HG03175 (cell line): Measurements from ENCODE around the gene RAD50.
"Not testable (repeated sequence)": the region's sequence is repeated elsewhere in the genome, so short reads cannot be mapped to it uniquely, and the experiment has no call there.

Experiments used
- ATAC-seq: cut with Tn5 transposase; IDR thresholded peaks from one replicate; pipeline ENCODE4 v1.9.1; 2021; ENCODE audit warnings: mild to moderate bottlenecking, moderate library complexity; ENCODE audit not compliant: unreplicated experiment

The RAD50 gene

DNA sequence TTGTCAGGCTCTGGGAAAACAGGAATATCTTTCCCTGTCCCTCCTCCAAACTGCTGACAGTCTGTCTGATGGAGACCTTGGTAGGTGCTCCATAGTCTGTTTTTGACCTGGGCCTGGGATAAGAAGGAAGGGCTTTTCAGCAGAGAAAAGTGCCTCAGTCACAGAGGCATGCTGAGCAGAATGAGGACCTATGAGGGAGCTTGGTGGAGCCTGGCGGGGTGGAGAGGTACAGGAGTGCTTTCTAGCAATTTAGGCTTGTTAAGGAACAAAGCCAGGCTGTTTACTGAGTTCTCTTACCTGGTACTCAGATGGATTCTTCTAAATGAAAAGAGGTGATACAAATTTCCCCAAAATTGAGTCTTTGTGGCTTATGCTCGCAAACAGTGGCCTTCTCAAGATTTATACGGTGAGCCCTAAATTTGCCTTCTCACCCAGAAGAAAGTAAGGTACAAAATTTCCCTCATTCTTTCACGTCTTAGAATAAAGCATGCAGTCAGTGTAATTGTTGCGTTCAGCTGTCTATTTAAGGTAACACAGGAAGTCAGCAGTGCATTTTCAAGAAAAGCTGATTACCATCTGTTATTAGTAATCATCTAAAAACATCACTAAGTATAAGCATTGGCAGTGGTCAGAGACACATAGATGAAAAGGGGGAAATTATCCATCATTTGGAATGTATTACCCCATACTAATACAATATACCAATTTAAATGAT lies 72.6 kb downstream of the RAD50 start:
- no peak for ATAC-seq

DNA sequence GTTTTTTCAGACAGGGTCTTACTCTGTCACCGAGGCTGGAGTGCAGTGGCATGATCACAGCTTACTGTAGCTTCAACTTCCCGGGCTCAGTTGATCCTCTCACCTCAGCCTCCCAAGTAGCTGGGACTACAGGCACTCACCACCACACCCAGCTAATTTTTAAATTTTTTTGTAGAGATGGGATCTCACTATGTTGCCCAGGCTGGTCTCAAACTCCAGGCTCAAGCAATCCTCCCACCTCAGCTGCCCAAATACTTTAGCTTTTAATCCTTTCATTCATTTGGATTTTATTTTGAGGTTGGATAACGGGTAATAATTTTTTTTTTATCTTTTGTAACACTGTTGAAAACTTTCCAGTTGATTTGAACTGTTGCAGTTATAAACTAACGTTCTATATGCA lies 76.8 kb downstream of the RAD50 start:
- ATAC-seq: not testable (repeated sequence)

DNA sequence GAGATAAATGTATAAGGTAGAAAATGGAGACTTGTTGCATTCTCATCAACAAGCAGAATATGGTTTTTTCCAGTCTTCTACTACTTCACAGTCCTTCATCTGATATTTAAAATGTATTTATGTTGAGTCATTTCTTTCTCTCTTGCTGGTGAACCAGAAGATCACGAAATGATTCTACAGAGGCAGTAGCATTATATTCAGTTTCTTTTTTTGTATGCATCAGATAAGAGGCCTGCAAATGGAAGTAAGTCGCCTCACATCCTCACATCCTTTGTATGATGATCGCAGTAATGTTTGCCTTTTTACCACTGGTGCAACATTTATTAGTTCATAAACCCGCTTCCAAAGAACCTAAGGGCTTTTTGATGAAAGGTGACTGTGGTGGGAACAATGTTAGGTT lies 79.1 kb downstream of the RAD50 start:
- no peak for ATAC-seq

DNA sequence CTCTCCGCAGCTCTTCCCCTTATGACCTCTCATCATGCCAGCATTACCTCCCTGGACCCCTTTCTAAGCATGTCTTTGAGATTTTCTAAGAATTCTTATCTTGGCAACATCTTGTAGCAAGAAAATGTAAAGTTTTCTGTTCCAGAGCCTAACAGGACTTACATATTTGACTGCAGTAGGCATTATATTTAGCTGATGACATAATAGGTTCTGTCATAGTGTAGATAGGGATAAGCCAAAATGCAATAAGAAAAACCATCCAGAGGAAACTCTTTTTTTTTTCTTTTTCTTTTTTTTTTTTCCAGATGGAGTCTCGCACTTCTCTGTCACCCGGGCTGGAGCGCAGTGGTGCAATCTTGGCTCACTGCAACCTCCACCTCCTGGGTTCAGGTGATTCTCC lies 80.5 kb downstream of the RAD50 start:
- no peak for ATAC-seq

DNA sequence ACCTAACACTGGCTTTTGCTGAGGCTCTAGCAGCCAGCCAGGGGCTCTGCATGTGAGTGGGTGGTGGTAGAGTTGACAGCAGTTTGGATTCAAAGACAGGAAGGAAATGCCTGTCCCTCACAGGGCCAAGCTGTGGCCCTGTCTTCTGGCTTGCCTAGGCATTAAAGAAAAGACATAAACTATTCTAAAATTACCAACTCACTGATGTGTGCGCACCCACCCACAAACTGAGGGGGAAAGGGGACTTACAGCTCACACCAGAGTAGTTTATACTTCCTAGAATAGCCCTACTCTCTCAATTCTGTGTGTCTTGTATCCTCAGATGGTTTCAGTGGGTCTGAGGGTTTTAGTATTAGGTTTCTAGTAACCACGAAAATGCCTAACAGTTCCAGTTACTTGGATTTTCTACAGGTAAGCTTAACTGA lies 82.9 kb downstream of the RAD50 start:
- ATAC-seq: peak; percentile 61

DNA sequence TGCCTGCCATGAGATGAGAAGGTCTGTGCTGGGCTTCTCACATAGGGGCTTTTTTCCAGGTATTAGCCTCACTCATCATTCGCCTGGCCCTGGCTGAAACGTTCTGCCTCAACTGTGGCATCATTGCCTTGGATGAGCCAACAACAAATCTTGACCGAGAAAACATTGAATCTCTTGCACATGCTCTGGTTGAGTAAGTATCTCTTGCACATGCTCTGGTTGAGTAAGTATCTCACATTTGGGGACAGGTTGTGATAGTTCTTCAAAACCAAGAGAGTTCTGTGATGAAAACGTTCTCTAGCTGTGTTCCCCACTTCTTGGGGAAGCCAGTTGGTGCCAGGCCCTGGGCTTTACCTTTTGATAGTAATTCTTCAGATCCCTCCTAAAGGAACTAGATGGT lies 83.8 kb downstream of the RAD50 start:
- no peak for ATAC-seq

DNA sequence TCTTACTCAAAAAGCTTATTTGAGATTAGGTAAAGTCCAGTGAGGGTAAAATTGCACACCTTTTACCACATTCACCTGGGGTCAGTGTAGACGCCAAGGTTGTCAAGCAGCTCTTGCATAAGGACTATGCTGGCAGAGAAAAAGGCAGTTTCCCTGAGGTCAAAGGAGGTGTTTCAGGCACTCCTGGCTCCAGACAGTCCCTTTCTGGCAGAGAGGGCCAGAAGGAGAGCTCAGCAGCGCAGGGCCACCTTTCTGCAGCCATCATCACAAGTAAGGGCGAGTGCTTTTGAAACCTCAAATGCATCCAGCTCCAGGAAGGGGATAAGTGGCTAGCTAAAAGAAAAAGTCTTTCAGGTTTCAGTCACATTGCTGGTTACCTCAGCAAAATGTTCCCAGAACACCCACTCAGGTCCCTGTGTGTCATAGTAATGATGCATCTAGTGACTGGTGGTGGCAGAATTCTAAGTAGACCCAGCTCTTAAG lies 84.5 kb downstream of the RAD50 start:
- ATAC-seq: no peak

DNA sequence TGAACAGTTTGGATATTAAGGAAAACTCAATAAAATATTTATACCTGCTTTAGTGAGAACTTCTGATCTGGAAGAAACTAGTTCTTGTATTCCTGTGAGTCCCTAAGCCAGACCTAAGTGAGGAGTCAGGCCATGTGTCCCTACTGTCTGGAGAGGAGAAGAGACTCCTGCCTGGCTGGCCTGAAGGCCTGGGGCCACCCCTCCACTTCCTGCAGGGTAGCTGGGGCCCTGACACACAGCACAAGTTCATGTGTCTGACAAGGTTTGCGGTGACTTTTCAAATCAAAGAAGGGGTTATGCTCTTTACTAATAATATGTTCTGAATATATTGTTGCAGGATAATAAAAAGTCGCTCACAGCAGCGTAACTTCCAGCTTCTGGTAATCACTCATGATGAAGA lies 85.1 kb downstream of the RAD50 start:
- ATAC-seq: no peak

DNA sequence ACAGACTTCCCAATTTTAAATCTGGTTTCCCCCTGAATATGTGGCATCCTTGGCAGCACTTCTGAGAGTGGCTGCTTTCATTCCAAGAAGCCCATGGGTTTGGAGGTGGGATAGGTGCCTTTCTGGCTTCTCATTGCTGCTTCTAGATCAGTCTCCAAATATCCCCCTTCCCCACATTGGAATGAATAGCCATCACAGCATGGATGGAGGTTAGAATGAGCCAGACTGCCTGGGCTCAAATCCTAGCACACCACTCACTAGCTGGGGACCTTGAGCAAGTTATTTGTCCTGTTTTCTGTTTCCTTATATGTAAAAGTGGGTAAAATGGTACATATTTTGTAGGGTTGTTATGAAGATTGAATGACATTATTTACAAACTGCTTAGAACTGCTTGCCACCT lies 87.4 kb downstream of the RAD50 start:
- no peak for ATAC-seq

DNA sequence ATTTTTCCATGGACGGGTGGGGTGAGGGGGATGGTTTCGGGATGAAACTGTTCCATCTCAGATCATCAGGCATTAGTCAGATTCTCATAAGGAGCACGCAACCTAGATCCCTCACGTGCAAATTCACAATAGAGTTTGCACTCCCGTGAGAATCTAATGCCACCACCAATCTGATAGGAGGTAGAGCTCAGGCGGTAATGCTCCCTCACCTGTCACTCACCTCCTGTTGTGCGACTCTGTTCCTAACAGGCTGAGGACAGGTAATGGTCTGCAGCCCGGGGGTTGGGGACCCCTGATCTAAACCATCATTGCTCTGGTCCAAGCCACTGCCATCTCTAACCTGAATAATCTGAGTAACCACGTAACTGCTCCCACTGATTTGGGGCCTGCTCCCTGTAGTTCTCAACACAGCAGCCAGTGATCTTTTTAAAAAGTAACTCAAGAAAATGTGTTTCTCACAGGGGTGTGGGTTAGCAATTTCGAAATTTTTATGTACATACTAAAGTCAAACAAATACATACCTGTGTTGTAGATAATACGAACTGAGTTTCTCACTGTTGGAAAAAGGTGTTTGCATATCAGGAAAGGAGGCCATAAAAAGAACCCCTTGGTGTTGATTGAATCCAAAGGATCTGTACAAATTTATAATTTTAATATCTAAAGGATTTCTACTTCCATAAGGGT lies 89.9 kb downstream of the RAD50 start:
- ATAC-seq: no peak

DNA sequence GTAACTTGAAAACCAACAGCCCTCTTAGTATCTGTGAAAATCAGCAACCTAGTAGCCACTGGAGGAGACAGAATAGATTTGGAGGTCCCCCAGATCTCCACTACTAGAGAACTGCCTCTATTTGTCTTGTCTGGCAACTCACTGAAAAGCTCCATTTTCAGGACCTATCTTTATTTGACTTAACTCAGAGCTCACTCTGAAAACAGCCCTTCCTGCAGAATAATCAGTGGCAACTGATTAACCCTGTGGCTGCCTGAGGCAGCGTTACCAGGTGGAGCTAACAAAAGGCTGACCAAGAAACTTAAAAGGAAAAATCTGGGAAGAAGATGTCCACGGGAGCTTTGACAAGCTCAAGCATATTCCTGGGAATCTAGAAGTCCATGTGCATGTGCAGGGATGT lies 90.7 kb downstream of the RAD50 start:
- ATAC-seq: no peak

DNA sequence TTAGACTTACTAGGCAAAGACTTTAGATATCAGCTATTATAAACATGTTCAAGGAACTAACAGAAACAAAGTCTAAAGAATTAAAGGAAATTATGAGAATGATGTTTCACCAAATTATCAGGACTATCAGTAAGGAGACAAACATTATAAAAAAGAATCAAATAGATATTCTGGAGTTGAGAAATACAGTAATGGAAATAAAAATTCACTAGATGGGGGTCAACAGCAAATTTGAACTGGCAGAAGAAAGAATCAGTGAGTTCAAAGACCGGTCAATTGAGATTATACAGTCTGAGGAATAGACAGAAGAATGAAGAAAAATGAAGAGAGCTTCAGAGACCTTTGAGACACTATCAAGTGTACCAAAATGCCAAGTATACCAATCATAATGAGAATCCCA lies 91.6 kb downstream of the RAD50 start:
- ATAC-seq: no peak

DNA sequence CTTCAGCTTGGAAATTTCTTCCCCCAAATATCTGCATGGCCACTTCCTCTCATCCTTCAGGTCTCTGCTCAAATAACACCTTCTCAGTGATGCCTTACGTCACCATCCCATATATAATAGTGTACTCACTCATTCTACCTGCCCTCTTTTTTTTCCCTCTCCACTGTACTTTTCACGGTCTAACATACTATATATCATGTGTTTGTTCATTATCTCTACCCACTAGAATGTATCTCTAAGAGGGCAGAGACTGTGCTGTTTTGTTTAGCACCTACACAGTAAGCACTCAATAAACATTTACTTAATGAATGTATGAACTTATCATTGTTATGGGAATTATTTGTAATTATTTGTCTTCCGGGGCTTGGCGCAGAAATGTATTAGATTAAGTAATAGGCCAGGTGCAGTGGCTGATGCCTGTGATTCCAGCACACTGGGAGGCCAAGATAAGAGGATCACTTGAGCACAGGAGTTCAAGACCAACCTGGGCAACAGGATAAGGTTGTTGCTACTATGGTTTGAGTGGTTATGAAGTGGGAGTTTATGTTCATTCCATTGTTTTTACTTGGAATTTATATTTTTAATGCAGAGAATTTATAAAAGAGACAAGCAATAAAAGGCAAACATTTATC lies 95.2 kb downstream of the RAD50 start:
- no peak for ATAC-seq

DNA sequence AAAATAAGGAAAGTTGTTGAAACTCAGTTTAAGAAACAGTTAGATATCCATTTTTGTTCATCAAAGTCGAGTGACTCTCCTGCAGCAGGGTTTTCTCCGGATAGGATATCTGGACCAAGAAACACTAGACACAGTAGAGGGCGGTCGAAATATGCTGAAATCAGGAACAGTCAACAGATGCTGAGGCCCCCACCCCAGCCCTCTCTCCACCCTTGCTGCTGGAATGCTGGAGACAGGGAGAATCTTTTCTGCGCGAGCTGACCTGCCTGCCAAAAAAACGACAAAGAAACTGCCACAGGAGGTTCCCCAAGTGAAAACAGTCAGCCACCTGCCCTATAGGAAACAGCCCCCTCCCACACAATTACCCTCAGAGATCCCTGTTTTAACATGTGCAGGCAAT lies 96.9 kb downstream of the RAD50 start:
- ATAC-seq: no peak

DNA sequence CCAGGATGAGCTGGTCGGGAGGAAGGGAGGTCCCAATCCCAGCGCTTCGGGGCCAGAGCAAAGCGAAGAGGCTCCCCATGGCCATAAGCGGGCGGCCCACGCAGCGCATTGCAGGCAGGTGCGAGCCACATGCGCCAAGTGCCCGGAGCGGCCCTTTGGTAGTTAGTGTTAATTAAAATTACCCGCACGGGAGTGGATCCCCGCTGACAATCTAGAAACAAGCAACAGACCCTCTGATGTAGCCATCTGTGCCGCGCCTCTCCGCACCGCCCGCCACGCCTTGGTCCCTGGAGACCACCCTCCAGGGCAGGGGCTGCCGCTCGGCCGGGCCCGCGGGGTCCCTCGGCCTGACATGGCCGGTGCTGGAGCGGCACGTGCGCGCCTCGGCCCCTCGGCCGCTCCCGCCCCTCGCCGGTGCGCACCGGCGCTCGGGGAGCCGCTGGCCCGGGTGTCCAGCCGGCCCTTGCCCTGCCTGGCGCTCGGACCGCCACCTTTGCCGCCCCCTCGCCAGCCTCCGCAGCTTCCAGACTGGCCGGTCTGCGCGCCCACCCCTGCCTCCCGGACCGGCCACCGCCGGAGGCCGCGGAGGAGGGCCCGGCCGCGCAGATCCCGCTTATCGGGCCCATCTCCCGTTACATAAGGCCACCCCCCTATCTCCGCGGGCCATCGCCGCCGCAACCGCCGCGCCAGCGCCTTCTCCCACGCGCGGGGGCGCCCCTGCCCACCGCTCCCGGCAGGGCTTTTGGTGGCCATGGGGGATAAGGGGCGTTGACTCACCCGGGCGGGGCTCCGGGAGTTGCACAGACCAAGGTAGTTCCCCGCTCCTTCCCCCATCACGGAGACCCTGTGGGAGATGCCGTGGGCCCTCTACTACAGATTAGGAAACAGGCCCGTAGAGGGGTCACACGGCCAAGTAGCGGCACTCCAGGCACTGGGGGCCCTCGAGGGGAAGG lies 99.3 kb downstream of the RAD50 start:
- ATAC-seq: no peak

DNA sequence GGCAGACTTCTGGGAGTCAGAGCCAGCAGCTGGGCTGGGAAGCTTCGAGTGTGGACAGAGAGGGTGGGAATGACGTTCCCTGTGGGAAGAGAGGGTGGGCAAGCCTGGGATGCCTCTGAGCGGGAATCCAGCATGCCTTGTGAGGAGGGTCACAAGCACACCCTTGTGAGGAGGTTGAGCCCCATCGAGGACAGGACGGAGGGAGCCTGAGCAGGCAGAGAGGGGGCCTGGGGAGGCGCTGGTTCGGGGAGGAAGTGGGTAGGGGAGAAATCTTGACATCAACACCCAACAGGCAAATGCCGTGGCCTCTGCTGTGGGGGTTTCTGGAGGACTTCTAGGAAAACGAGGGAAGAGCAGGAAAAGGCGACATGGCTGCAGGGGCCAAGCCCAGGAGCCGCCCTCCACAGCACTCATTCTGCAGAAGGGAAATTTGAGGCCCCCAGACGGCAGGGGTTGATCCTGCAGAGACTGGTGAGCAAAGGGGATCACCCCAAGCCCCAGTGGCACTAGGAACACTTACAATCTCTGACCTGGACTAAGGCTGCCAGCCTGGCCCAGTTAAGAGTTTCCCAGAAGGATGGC lies 100.1 kb downstream of the RAD50 start:
- ATAC-seq: no peak

DNA sequence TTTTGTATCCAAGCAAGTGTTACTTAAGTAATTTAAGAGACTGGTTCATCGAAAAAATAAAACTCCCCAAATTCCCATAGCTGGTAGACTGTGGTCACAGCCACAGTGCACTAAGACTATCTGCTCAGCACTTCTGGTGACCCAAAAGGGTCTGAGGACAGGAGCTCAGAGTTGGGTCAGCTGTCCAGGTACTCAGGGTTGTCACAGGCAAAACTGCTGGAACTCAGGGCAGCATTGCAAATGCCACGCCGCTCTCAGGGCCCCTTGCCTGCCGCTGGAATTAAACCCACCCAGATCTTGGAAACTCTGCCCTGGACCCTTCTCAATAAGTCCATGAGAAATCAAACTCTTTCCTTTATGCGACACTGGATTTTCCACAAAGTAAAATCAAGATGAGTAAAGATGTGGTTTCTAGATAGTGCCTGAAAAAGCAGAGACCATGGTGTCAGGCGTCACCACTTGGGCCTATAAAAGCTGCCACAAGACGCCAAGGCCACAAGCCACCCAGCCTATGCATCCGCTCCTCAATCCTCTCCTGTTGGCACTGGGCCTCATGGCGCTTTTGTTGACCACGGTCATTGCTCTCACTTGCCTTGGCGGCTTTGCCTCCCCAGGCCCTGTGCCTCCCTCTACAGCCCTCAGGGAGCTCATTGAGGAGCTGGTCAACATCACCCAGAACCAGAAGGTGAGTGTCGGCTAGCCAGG lies 101.1 kb downstream of the RAD50 start, which contains the start of gene IL13:
Gene IL13, plus strand, starts transcription at position 498 of the 705 bp plus-strand sequence. Its CDS starts 14 bp downstream, at position 512.
- ATAC-seq: no peak

DNA sequence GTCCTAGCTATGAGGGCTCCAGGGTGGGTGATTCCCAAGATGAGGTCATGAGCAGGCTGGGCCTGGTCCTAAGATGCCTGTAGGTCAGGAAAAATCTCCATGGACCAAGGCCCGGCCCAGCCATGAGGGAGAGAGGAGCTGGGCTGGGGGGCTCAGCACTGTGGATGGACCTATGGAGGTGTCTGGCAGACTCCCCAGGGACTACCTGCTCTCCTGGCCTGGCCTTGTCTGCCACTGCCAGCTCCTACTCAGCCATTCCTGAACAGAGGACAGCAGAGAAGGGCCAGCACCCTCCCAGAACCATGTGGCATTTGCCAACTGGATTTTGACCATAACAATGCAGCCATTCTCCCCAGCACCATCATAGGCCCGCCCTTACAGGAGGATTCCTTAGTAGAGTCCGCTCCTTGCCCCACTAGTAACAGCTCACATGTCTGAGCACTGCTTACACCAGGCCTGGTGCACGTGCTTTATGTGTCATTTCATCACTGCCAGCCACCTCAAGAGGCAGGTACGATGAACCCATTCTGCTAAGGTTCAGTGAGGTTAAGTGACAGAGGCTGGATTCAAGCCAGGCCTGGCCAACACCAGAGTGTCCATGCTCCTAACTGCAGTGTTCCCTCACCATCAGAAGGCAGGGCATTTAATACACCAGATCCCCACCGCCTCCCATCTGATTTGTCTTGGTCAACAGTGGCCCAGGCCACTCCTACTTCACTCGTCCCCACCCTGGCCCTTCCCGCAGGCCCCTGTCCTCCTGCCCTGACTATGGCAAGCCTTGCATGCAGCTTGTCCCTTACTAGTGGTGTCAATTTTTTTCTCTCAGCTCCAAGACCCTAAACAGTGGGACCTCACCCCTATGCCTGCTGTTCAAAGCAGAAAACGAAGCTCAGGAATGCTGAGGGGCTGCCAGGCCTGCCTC lies 101.9 kb downstream of the RAD50 start:
- ATAC-seq: no peak
